CMK (cell line): ENCODE measurements around the gene STOM.

ENCODE experiments used
- DNase-seq: peaks from one replicate; pipeline ENCODE4 v3.0.0-alpha.2; 2010; ENCODE audit warnings: low read depth

Gene STOM

GRCh38 chr9:121371495-121372061 is 1.5 kb upstream of the STOM start:
- no peak for DNase-seq

- DNase-seq: no peak
Measured at GRCh38 chr9:121368745-121369144, 1.3 kb downstream of the STOM start.

- DNase-seq: no peak
Measured at GRCh38 chr9:121368138-121368522, 1.9 kb downstream of the STOM start.

- no peak for DNase-seq
Measured at GRCh38 chr9:121367306-121368137, 2.5 kb downstream of the STOM start.

- no peak for DNase-seq
Measured at GRCh38 chr9:121366611-121367192, 3.3 kb downstream of the STOM start.

- DNase-seq: no peak
Measured at GRCh38 chr9:121365564-121365963, 4.5 kb downstream of the STOM start.

GRCh38 chr9:121364886-121365285 is 5.2 kb downstream of the STOM start:
- DNase-seq: no peak

GRCh38 chr9:121364077-121364476 is 6.0 kb downstream of the STOM start:
- DNase-seq: no peak

GRCh38 chr9:121363622-121363961 is 6.5 kb downstream of the STOM start:
- no peak for DNase-seq

- DNase-seq: no peak
Measured at GRCh38 chr9:121362813-121363621, 7.0 kb downstream of the STOM start.

- no peak for DNase-seq
Measured at GRCh38 chr9:121360601-121361374, 9.3 kb downstream of the STOM start.

GRCh38 chr9:121359351-121360294 is 10.4 kb downstream of the STOM start:
- no peak for DNase-seq

- no peak for DNase-seq
Measured at GRCh38 chr9:121358751-121359150, 11.3 kb downstream of the STOM start.

GRCh38 chr9:121357011-121357410 is 13.0 kb downstream of the STOM start:
- no peak for DNase-seq

- DNase-seq: no peak
Measured at GRCh38 chr9:121354762-121355161, 15.3 kb downstream of the STOM start.

GRCh38 chr9:121354141-121354540 is 15.9 kb downstream of the STOM start:
- peak; percentile 56 for DNase-seq

- no peak for DNase-seq
Measured at GRCh38 chr9:121353241-121354061, 16.6 kb downstream of the STOM start.

- no peak for DNase-seq
Measured at GRCh38 chr9:121350993-121351561, 19.0 kb downstream of the STOM start.

- no peak for DNase-seq
Measured at GRCh38 chr9:121350036-121350435, 20.0 kb downstream of the STOM start.

GRCh38 chr9:121349009-121349408 is 21.0 kb downstream of the STOM start:
- no peak for DNase-seq
